Posterior cingulate gyrus (tissue), 11 donors: ENCODE measurements around the gene IGF1.
"Not testable (repeated sequence)": the region's sequence is repeated elsewhere in the genome, so short reads cannot be mapped to it uniquely, and the experiment has no call there.

ENCODE experiments used
- DNase-seq, 10 donors: peaks; one replicate each; pipeline versions ENCODE4 v3.0.0 to v3.0.0-alpha.2; 2020 to 2021; ENCODE audit warnings: mixed read lengths in 3 of 10
- intact Hi-C: fragments of 100-400 bp; cut with DNase I; formaldehyde crosslinking; loops from one replicate; pipeline ENCODE4 v1.15.1; 2023

The IGF1 gene

GRCh38 chr12:102406033-102406584 is 74.3 kb downstream of the IGF1 start:
- peak in 9 of 10 donors; percentile 18 to 92 (median 59) for DNase-seq
- intact Hi-C loops: no loop called here

- DNase-seq: no peak
- intact Hi-C loops: no loop called here
These were observed 79.3 kb downstream of the IGF1 start for GRCh38 chr12:102401087-102401486.

GRCh38 chr12:102399653-102400052 is 80.7 kb downstream of the IGF1 start:
- intact Hi-C loops: no loop called here
- DNase-seq: no peak

GRCh38 chr12:102396276-102396675 is 84.1 kb downstream of the IGF1 start:
- no peak for DNase-seq
- intact Hi-C loops: no loop called here

GRCh38 chr12:102394200-102394599 is 86.2 kb downstream of the IGF1 start:
- no peak for DNase-seq
- intact Hi-C loops: no loop called here

- intact Hi-C loops: no loop called here
- DNase-seq: no peak
These were observed 90.3 kb downstream of the IGF1 start for GRCh38 chr12:102390068-102390467.

GRCh38 chr12:102388469-102388868 is 91.9 kb downstream of the IGF1 start:
- intact Hi-C loops: no loop called here
- DNase-seq: no peak

GRCh38 chr12:102385343-102385742 is 95.0 kb downstream of the IGF1 start:
- no peak for DNase-seq
- intact Hi-C loops: no loop called here

GRCh38 chr12:102379346-102380162 is 100.8 kb downstream of the IGF1 start:
- DNase-seq: no peak
- intact Hi-C loops: no loop called here

GRCh38 chr12:102376781-102377180 is 103.6 kb downstream of the IGF1 start:
- DNase-seq: no peak
- intact Hi-C loops: no loop called here

GRCh38 chr12:102376181-102376747 is 104.1 kb downstream of the IGF1 start:
- DNase-seq: no peak
- intact Hi-C loops: no loop called here

- intact Hi-C loops: no loop called here
- DNase-seq: no peak
These were observed 106.2 kb downstream of the IGF1 start for GRCh38 chr12:102374190-102374589.

- intact Hi-C loops: no loop called here
- DNase-seq: no peak
These were observed 108.3 kb downstream of the IGF1 start for GRCh38 chr12:102372087-102372486.

GRCh38 chr12:102371165-102371564 is 109.2 kb downstream of the IGF1 start:
- DNase-seq: no peak
- intact Hi-C loops: no loop called here

GRCh38 chr12:102369876-102370275 is 110.5 kb downstream of the IGF1 start:
- no peak for DNase-seq
- intact Hi-C loops: no loop called here

GRCh38 chr12:102365365-102365764 is 115.0 kb downstream of the IGF1 start:
- intact Hi-C loops: no loop called here
- DNase-seq: no peak

- intact Hi-C loops: no loop called here
- no peak for DNase-seq
These were observed 115.7 kb downstream of the IGF1 start for GRCh38 chr12:102364709-102365108.

- DNase-seq: peak in 1 of 10 donors; percentile 9
- intact Hi-C loops: no loop called here
These were observed 123.7 kb downstream of the IGF1 start for GRCh38 chr12:102356690-102357089.

- intact Hi-C loops, DNase-seq: not testable (repeated sequence)
These were observed 126.1 kb downstream of the IGF1 start for GRCh38 chr12:102354281-102354680.

GRCh38 chr12:102351322-102351721 is 129.0 kb downstream of the IGF1 start:
- DNase-seq: no peak
- intact Hi-C loops: no loop called here

- DNase-seq: no peak
- intact Hi-C loops: no loop called here
These were observed 130.3 kb downstream of the IGF1 start for GRCh38 chr12:102350070-102350469.

- DNase-seq: no peak
- intact Hi-C loops: no loop called here
These were observed 131.3 kb downstream of the IGF1 start for GRCh38 chr12:102349079-102349478.
